ENCODE data around the gene KRTAP10-11.

DNA sequence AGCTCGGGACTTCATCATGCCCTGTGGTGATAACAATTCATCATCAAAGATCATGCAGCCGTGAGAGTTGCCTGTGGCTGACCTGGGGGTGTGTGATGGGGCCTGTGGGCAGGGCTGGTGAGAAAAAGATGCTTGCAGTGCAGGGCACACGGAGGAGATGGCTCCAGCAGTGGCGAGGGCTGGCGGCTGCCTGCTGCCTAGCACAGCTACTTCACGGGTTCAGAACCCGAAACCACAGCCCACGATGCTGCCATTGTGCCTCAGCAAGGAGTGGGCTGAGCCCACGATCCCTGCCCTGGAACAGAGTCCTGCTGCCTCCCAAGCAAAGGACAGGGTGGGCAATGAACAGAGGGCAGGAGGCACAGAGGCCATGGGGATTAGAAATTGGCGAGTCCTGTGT lies 20.0 kb upstream of the KRTAP10-11 start:
- TF ChIP-seq, protein P1, sequence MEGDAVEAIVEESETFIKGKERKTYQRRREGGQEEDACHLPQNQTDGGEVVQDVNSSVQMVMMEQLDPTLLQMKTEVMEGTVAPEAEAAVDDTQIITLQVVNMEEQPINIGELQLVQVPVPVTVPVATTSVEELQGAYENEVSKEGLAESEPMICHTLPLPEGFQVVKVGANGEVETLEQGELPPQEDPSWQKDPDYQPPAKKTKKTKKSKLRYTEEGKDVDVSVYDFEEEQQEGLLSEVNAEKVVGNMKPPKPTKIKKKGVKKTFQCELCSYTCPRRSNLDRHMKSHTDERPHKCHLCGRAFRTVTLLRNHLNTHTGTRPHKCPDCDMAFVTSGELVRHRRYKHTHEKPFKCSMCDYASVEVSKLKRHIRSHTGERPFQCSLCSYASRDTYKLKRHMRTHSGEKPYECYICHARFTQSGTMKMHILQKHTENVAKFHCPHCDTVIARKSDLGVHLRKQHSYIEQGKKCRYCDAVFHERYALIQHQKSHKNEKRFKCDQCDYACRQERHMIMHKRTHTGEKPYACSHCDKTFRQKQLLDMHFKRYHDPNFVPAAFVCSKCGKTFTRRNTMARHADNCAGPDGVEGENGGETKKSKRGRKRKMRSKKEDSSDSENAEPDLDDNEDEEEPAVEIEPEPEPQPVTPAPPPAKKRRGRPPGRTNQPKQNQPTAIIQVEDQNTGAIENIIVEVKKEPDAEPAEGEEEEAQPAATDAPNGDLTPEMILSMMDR (IDR thresholded peaks at IDR 0.05): no peak
- TF ChIP-seq EZH2 (IDR thresholded peaks at IDR 0.05; ENCODE audit: borderline replicate concordance, insufficient read depth, low read depth, low read length, poor library complexity, severe bottlenecking): no peak

Measured in B cell (primary cell).